ENCODE data around the gene FAM170B.

FAM170B gene

DNA sequence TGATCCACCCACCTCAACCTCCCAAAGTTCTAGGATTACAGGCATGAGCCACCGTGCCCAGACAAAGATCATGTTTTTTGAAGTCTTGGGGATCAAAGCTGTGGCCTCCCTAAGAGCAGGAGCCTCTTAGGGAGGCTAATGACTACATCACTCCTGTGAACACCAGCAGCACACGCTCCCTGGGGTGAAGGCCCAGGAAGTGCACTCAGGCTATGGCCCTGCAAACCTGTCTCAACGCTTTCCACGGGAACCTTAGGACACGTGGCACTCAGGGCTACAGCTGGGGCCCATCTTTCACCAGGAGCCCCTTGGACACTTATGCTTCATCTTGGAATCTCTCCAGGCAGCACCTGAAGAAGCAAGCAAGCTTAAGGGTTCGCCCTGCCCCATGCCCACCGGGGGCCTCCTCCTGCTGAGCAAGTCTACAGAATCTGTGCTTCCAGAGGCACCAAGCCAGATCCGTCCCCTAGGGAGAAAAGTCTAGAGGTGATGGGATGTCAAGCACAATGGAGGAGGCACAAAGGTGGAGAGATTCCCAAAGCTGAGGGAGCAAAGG lies 36.9 kb downstream of the FAM170B start:
- no peak for DNase-seq

GRCh38 chr10:49094646-49095045 lies 39.2 kb downstream of the FAM170B start:
- DNase-seq, result no peak

DNA sequence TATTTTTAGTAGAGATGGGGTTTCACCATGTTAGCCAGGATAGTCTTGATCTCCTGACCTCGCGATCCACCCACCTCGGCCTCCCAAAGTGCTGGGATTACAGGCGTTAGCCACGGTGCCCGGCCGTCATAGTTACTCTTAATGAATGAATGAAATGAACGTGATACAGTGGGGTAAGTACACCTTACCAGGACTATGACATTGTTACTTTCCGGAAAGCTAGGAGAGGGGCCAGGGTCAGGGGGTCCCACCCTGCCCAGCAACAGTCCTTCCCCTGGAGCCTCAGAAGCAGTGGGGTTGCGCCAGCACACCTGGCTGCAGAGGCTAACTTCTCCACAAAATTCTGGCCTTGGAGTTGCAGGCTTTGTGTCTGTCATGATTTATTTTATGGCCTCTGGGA lies 39.9 kb downstream of the FAM170B start:
- DNase-seq, result no peak

GRCh38 chr10:49092477-49092876 lies 41.3 kb downstream of the FAM170B start:
- DNase-seq, result no peak

DNA sequence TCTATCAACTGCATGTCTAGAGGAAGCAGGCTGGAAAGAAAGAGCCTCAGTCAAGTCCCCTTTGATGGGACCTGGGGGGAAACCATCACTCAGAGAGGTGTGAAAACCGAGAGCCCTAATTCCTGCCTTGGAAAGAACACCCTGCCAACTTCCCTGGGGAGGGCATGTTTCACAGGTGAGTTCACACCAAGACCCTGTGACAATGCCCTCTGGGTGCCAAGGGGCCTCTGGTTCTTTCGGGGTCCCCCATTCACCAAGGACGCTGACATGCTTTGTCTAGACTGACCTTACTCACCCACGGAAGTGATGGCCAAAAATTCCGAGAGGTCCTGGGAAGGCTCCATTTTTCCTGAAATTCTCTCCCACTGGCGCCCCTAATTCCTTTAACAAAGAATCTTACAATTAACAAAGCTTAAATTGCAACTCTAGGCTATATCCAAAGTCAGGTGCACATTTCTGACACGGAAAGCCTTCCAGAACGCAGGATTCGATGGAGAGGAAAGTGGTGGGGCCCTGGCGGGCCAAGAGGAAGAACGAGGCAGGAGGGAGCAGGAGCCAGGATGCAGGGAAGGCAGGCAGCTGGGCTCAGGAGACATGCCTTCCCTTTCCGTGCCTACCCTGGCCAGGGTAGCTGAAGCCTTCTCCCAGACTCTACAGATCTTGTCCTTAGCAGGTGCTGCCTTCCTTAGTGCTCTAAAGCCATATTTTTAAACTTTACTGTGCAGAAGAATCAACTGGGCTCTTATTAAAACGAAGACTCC lies 42.2 kb downstream of the FAM170B start:
- DNase-seq, result no peak

DNA sequence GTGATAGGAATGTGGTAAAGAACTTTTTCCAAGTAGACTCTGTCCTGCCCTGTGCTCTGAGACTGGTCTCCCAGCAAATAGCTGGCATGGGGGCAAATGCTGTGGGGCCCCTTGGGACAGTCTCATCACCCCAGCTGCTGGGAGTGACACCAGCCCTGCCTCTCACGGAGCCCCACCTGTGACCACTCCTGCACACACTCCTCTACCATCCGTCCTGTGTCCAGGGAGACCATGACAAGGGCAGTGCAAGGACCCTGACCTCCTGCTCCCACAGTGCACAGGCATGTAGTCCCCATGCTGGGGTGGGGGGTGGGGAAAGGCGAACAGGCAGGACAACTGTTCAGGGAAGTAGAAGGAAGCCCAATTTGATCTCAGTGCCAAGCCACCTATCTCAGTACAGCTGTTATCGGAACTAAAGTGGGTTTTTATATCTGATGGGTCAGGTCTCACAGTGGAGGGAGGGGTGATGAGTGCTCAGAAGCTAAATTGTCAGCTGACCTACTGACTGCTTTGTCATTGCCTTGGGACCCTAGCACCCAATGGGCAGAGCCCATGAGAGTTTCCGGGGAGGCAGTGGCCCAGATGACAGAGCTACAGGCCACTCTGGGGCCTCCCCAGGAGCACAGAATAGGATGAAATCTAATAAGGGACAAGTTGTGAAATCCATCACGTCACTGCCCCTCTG lies 43.0 kb downstream of the FAM170B start:
- no peak for DNase-seq

- DNase-seq, result no peak
These were observed 43.6 kb downstream of the FAM170B start for GRCh38 chr10:49090189-49090575.

- no peak for DNase-seq
These were observed 44.1 kb downstream of the FAM170B start for GRCh38 chr10:49089557-49090188.

GRCh38 chr10:49089152-49089551 lies 44.7 kb downstream of the FAM170B start:
- DNase-seq, result no peak

DNA sequence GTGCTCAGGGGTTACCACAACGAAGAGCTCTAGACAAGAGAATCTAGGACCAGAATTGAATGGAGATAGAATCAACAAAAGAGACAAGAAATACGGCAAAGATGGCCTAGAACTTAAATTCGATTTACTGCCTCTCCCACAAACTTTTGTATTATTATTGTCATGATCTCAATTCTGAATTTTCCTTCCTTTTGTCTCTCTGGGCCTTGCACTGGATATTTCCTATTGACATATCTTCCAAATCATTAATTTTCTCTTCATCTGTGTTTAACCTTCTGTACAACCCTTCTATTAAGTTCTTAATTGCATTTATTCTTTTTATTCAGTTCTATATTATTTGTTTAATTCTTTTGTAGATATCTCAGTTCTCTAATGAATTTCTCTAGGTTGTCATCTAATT lies 46.9 kb downstream of the FAM170B start:
- DNase-seq, result no peak

DNA sequence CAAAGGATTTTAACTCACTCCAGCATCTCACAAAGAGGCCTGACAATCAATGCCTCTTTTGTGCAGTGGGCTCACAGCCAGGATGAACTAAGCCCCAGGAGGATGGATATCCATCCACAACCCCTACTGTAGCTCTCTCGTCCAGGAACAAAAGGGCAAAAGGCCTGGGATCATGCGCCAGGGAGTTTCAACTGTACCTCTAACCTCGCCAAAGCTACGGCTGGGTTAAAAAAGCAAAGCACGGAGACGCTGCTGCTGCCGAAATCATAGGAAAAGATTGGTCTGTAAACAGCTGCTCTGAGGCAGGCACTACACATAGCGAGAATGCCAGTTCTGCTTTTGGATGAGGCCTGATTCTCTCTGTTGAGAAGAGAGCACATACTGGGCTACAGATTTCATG lies 50.6 kb downstream of the FAM170B start:
- DNase-seq, result no peak

DNA sequence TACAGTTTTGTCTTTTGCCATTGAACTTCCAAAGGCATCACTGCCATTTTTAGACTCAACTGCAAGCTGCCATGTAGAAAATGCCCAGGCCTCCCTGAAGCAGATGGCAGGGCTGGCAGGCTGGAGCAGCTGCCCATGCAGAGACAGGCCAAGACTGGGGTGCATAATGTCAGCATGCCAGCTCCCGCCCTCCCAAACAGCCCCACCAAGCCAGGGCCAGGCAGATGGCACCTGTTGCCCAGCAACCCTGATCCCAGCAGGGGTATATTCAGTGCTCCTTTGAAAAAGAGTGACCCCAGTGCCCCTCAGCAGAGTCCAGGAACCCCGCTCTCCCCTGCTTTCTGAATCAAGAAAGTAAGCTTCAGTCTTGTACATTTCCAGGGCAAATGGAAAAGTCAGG lies 51.1 kb downstream of the FAM170B start:
- DNase-seq, result no peak

DNA sequence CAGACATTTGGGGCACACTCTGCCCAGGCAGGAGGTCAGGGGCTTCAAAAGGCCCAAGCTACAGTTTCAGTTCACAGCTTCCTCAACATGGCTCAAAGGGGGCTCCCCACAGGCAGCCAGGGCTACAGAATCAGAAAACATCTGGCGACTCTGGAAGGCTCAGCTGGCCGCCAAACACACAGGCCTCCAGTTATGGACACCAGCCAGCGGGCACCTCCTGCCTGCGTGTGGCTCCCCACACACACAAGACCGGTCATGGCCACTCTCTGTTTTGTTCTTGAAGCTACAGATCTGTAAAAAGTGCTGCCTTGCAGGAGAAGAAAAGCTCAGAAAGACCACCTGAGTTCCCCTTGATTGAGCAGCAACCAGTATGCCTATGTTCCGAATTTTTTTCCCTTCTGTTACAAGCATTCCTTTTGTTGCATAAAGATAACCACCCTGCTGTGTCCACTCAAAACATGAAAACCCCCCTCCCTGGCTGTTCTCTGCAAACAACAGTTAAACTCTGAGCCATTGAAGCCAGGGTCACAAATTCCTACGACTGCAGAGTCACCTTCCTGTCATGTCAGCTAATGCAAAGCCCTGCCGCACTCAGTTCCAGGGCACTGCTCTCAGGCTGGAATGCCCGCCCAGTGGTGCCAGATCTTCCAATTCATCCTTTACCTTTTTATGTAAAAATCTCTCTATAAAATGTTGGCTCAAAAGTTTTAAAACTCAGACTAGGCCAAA lies 52.1 kb downstream of the FAM170B start:
- DNase-seq, result no peak

Measured in activated T-cell treated with anti-CD3 and anti-CD28 coated beads, Interleukin-2, amount 50 U/mL, for 1 hour (primary cell).